Measurements from ENCODE around the gene SPSB1. TPM values are rescaled to one million over a fixed set of nuclear protein-coding genes. Genes with fewer than 3 reads are reported as not detected.

The SPSB1 gene
- total RNA-seq, 1 donor = 1.6 TPM

- DNase-seq (ENCODE audit: low read depth in 2 of 3, low spot score in 2 of 3) = no peak
These were observed 14.0 kb upstream of the SPSB1 start for GRCh38 chr1:9278585-9279153.

- no peak for DNase-seq (ENCODE audit: low read depth in 2 of 3, low spot score in 2 of 3)
These were observed 13.4 kb upstream of the SPSB1 start for GRCh38 chr1:9279172-9279840.

- DNase-seq (ENCODE audit: low read depth in 2 of 3, low spot score in 2 of 3) = peak in 2 of 3 donors; percentile 57 to 61
These were observed 12.5 kb upstream of the SPSB1 start for GRCh38 chr1:9280015-9280860.

GRCh38 chr1:9281071-9281827 is 11.4 kb upstream of the SPSB1 start:
- DNase-seq (ENCODE audit: low read depth in 2 of 3, low spot score in 2 of 3) = no peak

GRCh38 chr1:9281908-9282695 is 10.6 kb upstream of the SPSB1 start:
- no peak for DNase-seq (ENCODE audit: low read depth in 2 of 3, low spot score in 2 of 3)

GRCh38 chr1:9282696-9282955 is 10.1 kb upstream of the SPSB1 start:
- no peak for DNase-seq (ENCODE audit: low read depth in 2 of 3, low spot score in 2 of 3)

- no peak for DNase-seq (ENCODE audit: low read depth in 2 of 3, low spot score in 2 of 3)
These were observed 8.6 kb upstream of the SPSB1 start for GRCh38 chr1:9284061-9284460.

- no peak for DNase-seq (ENCODE audit: low read depth in 2 of 3, low spot score in 2 of 3)
These were observed 6.1 kb upstream of the SPSB1 start for GRCh38 chr1:9286556-9286955.

- DNase-seq (ENCODE audit: low read depth in 2 of 3, low spot score in 2 of 3) = peak; percentile 62 to 86 (median 74)
These were observed 3.6 kb upstream of the SPSB1 start for GRCh38 chr1:9289090-9289534.

- no peak for DNase-seq (ENCODE audit: low read depth in 2 of 3, low spot score in 2 of 3)
These were observed 2.8 kb upstream of the SPSB1 start for GRCh38 chr1:9289711-9290485.

- DNase-seq (ENCODE audit: low read depth in 2 of 3, low spot score in 2 of 3) = no peak
These were observed 757 bp upstream of the SPSB1 start for GRCh38 chr1:9291914-9292360.

GRCh38 chr1:9293241-9293532 is 493 bp downstream of the SPSB1 start:
- no peak for DNase-seq (ENCODE audit: low read depth in 2 of 3, low spot score in 2 of 3)

GRCh38 chr1:9293533-9294404 is 1.1 kb downstream of the SPSB1 start:
- DNase-seq (ENCODE audit: low read depth in 2 of 3, low spot score in 2 of 3) = no peak

- DNase-seq (ENCODE audit: low read depth in 2 of 3, low spot score in 2 of 3) = peak in 2 of 3 donors; percentile 57 to 66
These were observed 1.7 kb downstream of the SPSB1 start for GRCh38 chr1:9294405-9294773.

GRCh38 chr1:9294910-9295636 is 2.4 kb downstream of the SPSB1 start:
- DNase-seq (ENCODE audit: low read depth in 2 of 3, low spot score in 2 of 3) = no peak

- DNase-seq (ENCODE audit: low read depth in 2 of 3, low spot score in 2 of 3) = no peak
These were observed 3.2 kb downstream of the SPSB1 start for GRCh38 chr1:9295884-9296283.

- no peak for DNase-seq (ENCODE audit: low read depth in 2 of 3, low spot score in 2 of 3)
These were observed 4.2 kb downstream of the SPSB1 start for GRCh38 chr1:9296850-9297249.

GRCh38 chr1:9297831-9298230 is 5.1 kb downstream of the SPSB1 start:
- no peak for DNase-seq (ENCODE audit: low read depth in 2 of 3, low spot score in 2 of 3)
